ENCODE results near the gene MREG. TPM values are rescaled to one million over a fixed set of nuclear protein-coding genes. Genes with fewer than 3 reads are reported as not detected.
"Not testable (repeated sequence)": the region's sequence is repeated elsewhere in the genome, so short reads cannot be mapped to it uniquely, and the experiment has no call there.

Gene MREG
- total RNA-seq, 4 donors from 2014 or later = 2.9 to 14.6 (median 3.6) TPM

DNA sequence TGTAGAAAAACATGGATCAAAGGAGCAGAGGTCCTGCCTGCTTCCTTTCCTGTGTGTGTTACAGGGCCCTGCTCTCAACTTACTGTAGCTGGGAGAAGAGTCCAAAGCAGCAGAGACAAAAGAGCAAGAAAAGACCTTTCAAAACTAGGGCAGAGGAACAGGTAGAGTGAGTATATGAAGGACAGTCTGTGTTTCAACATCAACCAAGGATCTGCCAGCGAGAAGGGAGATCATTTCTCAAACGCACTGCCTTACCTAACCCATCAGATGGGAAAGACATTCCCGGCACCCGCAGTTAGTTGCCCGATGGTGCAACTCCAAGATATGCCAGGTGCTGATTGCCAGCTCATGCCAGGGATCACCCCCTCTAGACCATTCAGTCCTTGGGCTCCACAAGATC, 41.7 kb downstream of the MREG start:
- H3K4me3 ChIP-seq = no peak overlapping the region
- no peaks in the 10 kb centered on the region for H3K9me3 ChIP-seq
- H3K27me3 ChIP-seq = no peaks in the 10 kb centered on the region
- no peak for TF ChIP-seq EP300 (IDR thresholded peaks at IDR 0.05)
- TF ChIP-seq POLR2A (IDR thresholded peaks at IDR 0.05) = no peak
- TF ChIP-seq, protein P1, sequence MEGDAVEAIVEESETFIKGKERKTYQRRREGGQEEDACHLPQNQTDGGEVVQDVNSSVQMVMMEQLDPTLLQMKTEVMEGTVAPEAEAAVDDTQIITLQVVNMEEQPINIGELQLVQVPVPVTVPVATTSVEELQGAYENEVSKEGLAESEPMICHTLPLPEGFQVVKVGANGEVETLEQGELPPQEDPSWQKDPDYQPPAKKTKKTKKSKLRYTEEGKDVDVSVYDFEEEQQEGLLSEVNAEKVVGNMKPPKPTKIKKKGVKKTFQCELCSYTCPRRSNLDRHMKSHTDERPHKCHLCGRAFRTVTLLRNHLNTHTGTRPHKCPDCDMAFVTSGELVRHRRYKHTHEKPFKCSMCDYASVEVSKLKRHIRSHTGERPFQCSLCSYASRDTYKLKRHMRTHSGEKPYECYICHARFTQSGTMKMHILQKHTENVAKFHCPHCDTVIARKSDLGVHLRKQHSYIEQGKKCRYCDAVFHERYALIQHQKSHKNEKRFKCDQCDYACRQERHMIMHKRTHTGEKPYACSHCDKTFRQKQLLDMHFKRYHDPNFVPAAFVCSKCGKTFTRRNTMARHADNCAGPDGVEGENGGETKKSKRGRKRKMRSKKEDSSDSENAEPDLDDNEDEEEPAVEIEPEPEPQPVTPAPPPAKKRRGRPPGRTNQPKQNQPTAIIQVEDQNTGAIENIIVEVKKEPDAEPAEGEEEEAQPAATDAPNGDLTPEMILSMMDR (IDR thresholded peaks at IDR 0.05) = no peak
- H3K27ac ChIP-seq = no peak overlapping the region
- WGBS, 2 donors = 85 to 94% methylated on average over 5 of the region's 5 CpGs
- peaks cover 0 to 17% (median 0%) of the 10 kb centered on the region in 4 donors for H3K4me1 ChIP-seq
- H3K36me3 ChIP-seq = no peaks in the 10 kb centered on the region
- DNase-seq (ENCODE audit: low spot score in 2 of 2) = no peak

DNA sequence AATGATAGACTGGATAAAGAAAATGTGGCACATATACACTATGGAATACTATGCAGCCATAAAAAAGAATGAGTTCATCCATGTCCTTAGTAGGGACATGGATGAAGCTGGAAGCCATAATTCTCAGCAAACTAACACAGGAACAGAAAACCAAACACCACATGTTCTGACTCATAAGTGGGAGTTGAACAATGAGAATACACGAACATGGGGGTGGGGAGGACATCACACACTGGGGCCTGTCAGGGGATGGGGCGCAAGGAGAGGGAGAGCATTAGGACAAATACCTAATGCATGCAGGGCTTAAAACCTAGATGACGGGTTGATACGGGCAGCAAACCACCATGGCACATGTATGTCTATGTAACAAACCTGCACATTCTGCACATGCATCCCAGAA, 42.5 kb downstream of the MREG start:
- not testable (repeated sequence) for H3K4me3 ChIP-seq; H3K27me3 ChIP-seq; H3K9me3 ChIP-seq; DNase-seq (ENCODE audit: low spot score in 2 of 2); H3K27ac ChIP-seq; H3K36me3 ChIP-seq
- WGBS, 2 donors = 89 to 90% methylated on average over 4 of the region's 4 CpGs
- peaks cover 0 to 17% (median 0%) of the 10 kb centered on the region in 4 donors for H3K4me1 ChIP-seq

DNA sequence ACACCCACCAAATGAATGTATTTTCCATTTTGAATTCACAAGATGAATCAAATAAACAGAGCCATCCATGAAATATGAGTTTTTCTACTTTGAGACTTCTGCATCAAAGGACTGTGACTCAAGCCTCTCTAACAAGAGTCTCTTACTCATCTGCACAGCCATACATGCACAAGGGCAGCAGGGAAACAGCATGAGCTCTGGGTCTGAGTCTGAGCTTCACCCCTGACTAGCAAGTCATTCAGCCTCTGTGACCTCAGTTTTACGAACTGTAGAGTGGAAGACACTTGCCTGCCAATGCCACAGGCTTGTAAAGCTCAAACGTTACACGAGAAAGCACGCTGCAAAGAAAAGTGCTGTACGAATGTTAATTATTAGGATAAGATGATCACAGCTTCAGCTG, 42.9 kb downstream of the MREG start:
- no peaks in the 10 kb centered on the region for H3K36me3 ChIP-seq
- H3K27me3 ChIP-seq = no peaks in the 10 kb centered on the region
- 90 to 93% methylated on average over 5 of the region's 5 CpGs for WGBS, 2 donors
- H3K4me1 ChIP-seq = peaks cover 0 to 17% (median 0%) of the 10 kb centered on the region in 4 donors
- H3K9me3 ChIP-seq = no peaks in the 10 kb centered on the region
- DNase-seq (ENCODE audit: low spot score in 2 of 2) = no peak
- TF ChIP-seq POLR2A (IDR thresholded peaks at IDR 0.05) (no peak), EP300 (IDR thresholded peaks at IDR 0.05) (no peak)
- TF ChIP-seq, protein P1 (IDR thresholded peaks at IDR 0.05) = no peak
- H3K27ac ChIP-seq = no peak overlapping the region
- H3K4me3 ChIP-seq = no peak overlapping the region

DNA sequence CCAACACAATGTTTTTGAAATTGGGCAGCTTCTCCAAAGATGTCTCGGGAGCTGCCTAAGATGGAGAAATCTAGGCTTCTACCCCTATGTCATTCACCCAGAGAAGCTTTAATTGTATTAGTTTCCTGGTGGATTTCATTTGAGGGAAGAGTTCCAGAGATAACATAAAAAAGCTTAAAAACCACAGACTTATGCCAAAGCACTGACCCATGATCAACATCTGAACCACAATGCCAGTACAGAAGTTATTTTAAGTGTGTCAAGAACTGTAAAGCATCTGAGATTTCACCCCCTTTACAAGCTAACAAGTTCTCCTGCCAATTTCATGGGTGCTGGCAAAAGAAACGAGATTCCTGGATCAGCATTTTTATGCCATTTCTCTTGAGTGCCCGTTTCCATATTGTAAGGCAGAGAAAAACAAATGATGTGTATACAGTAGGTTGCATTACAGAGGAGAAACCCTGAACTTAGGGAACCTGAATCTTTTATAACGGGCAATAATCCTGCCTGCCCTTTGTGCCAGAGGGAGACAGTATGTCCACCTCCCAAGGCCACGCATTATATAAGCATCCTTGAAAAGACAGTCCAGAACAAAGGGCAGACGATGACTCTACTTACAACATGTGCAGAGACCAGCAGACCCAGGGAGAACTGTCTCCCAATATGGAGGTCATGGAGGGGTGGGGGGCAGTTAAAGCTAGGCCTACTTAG, 44.1 kb downstream of the MREG start:
- no peak for TF ChIP-seq POLR2A (IDR thresholded peaks at IDR 0.05)
- TF ChIP-seq, protein P1 (IDR thresholded peaks at IDR 0.05) = no peak
- TF ChIP-seq EP300 (IDR thresholded peaks at IDR 0.05) = no peak

DNA sequence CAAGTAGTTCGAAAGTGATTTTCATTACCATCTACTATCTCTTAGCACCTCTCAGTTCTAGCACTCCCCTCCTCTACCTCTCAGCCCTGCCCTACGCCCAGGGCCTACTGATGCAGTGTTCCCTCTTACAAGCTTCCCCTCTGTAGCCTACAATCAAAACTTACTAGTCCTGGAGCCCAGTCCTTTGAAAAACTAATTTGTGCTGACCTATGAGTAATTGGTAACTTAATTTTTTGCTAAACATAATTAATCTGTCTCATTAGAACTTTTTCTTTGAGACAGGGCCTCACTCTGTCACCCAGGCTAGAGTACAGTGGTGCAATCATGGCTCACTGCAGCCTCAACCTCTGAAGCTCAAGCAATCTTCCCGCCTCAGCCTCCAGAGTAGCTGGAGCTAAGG, 44.9 kb downstream of the MREG start:
- no peaks in the 10 kb centered on the region for H3K27me3 ChIP-seq
- H3K4me1 ChIP-seq = peaks cover 0 to 7% (median 0%) of the 10 kb centered on the region in 4 donors
- no peaks in the 10 kb centered on the region for H3K9me3 ChIP-seq
- no peak overlapping the region for H3K27ac ChIP-seq
- 97 to 98% methylated on average over 3 of the region's 3 CpGs for WGBS, 2 donors
- no peak for TF ChIP-seq EP300 (IDR thresholded peaks at IDR 0.05)
- no peak overlapping the region for H3K4me3 ChIP-seq
- no peaks in the 10 kb centered on the region for H3K36me3 ChIP-seq
- DNase-seq (ENCODE audit: low spot score in 2 of 2) = no peak

More for the DNA sequence above, 44.1 kb downstream of the MREG start:
- WGBS, 2 donors = 81 to 88% methylated on average over 6 of the region's 6 CpGs
- Histone ChIP-seq H3K27ac (no peak overlapping the region), H3K4me3 (no peak overlapping the region), H3K27me3 (no peaks in the 10 kb centered on the region), H3K4me1 (peaks cover 0 to 15% (median 0%) of the 10 kb centered on the region in 4 donors), H3K36me3 (no peaks in the 10 kb centered on the region), H3K9me3 (no peaks in the 10 kb centered on the region)
- DNase-seq (ENCODE audit: low spot score in 2 of 2) = no peak

DNA sequence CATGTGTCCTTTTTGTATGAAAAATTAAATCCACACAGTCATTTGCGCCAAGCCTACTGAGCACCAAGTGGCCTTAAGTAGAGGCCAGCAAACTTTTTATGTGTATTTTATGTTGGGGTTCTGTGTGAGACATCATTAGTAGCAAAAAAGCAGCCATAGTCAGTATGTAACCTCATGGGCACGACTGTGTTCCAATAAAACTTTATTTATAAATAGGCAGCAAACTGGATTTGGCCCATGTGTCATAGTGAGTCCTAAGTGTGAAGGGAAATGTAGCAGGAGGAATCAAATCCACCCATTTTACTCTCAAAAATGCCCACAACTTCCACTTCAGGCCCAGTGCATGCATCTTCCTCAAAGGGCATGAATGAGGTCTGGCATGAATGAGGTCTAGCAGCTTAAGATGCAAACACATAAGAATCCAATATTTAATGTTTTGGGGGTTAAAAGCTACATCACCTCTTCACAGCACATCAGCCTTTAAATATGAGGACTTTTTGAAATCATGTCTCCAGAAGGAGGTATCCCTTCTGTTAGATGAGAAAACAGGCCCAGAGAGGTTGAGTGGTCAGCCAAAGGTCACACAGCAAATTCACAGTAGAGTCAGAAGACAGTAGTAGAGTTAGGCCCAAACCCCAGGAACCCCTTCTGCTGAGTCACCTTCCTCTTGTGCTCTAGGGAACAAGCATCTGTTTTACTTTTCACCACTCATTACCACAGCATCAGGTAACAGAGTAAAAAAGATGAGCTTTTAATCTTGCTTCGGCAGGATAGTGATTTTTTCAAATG, 45.6 kb downstream of the MREG start:
- no peak overlapping the region for H3K27ac ChIP-seq
- no peaks in the 10 kb centered on the region for H3K27me3 ChIP-seq
- 84 to 94% methylated on average over 3 of the region's 3 CpGs for WGBS, 2 donors
- H3K4me3 ChIP-seq = no peak overlapping the region
- no peaks in the 10 kb centered on the region for H3K36me3 ChIP-seq
- TF ChIP-seq EP300 (IDR thresholded peaks at IDR 0.05) = no peak
- no peak for TF ChIP-seq POLR2A (IDR thresholded peaks at IDR 0.05)
- TF ChIP-seq, protein P1 (IDR thresholded peaks at IDR 0.05) = no peak
- no peaks in the 10 kb centered on the region for H3K9me3 ChIP-seq
- no peak for DNase-seq (ENCODE audit: low spot score in 2 of 2)
- H3K4me1 ChIP-seq = peaks cover 0 to 3% (median 0%) of the 10 kb centered on the region in 4 donors
